ENCODE results near the gene MAN1C1.

Gene MAN1C1

GRCh38 chr1:25614501-25615171 lies 2.0 kb upstream of the MAN1C1 start:
- DNase-seq, result no peak

GRCh38 chr1:25615172-25615541 lies 1.4 kb upstream of the MAN1C1 start:
- no peak for DNase-seq

- DNase-seq, result no peak
Measured at GRCh38 chr1:25615563-25616094, 962 bp upstream of the MAN1C1 start.

- DNase-seq, result peak; percentile 25
Measured at GRCh38 chr1:25616987-25617624, 515 bp downstream of the MAN1C1 start.

GRCh38 chr1:25617625-25618432 lies 1.2 kb downstream of the MAN1C1 start:
- DNase-seq, result no peak

- DNase-seq, result no peak
Measured at GRCh38 chr1:25618433-25618808, 1.8 kb downstream of the MAN1C1 start.

- DNase-seq, result no peak
Measured at GRCh38 chr1:25619101-25619890, 2.7 kb downstream of the MAN1C1 start.

GRCh38 chr1:25620211-25620610 lies 3.6 kb downstream of the MAN1C1 start:
- no peak for DNase-seq

GRCh38 chr1:25620701-25621350 lies 4.2 kb downstream of the MAN1C1 start:
- no peak for DNase-seq

GRCh38 chr1:25621876-25622275 lies 5.3 kb downstream of the MAN1C1 start:
- no peak for DNase-seq

- DNase-seq, result no peak
Measured at GRCh38 chr1:25622531-25622930, 5.9 kb downstream of the MAN1C1 start.

- no peak for DNase-seq
Measured at GRCh38 chr1:25623007-25623406, 6.4 kb downstream of the MAN1C1 start.

GRCh38 chr1:25623731-25624130 lies 7.1 kb downstream of the MAN1C1 start:
- DNase-seq, result no peak

GRCh38 chr1:25624156-25624555 lies 7.6 kb downstream of the MAN1C1 start:
- no peak for DNase-seq

GRCh38 chr1:25624604-25625003 lies 8.0 kb downstream of the MAN1C1 start:
- DNase-seq, result no peak

GRCh38 chr1:25626018-25626417 lies 9.4 kb downstream of the MAN1C1 start:
- no peak for DNase-seq

GRCh38 chr1:25628741-25629421 lies 12.3 kb downstream of the MAN1C1 start:
- no peak for DNase-seq

GRCh38 chr1:25629836-25630235 lies 13.2 kb downstream of the MAN1C1 start:
- no peak for DNase-seq

- no peak for DNase-seq
Measured at GRCh38 chr1:25631750-25632485, 15.3 kb downstream of the MAN1C1 start.

GRCh38 chr1:25634066-25634465 lies 17.5 kb downstream of the MAN1C1 start:
- DNase-seq, result no peak

GRCh38 chr1:25634896-25635295 lies 18.3 kb downstream of the MAN1C1 start:
- DNase-seq, result no peak
